Measurements from ENCODE around the gene PTPRN2. TPM values are rescaled to one million over a fixed set of nuclear protein-coding genes. Genes with fewer than 3 reads are reported as not detected.

The PTPRN2 gene
- total RNA-seq, 1 experiment from 2014 or later: 3.8 TPM

- no peaks in the 10 kb centered on the region for H3K36me3 ChIP-seq
Measured at GRCh38 chr7:158249692-158250091, 337.9 kb downstream of the PTPRN2 start.

GRCh38 chr7:158248816-158249215 is 338.8 kb downstream of the PTPRN2 start:
- Histone ChIP-seq H3K9me3 (replicated peaks) (no peaks in the 10 kb centered on the region), H3K27ac (no peak overlapping the region), H3K36me3 (no peaks in the 10 kb centered on the region), H3K4me1 (no peaks in the 10 kb centered on the region), H3K27me3 (no peaks in the 10 kb centered on the region), H3K4me3 (no peak overlapping the region)
- no peak for DNase-seq

More at GRCh38 chr7:158249692-158250091, 337.9 kb downstream of the PTPRN2 start:
- Histone ChIP-seq H3K9me3 (replicated peaks) (no peaks in the 10 kb centered on the region), H3K4me3 (no peak overlapping the region), H3K4me1 (no peaks in the 10 kb centered on the region), H3K27ac (no peak overlapping the region), H3K27me3 (no peaks in the 10 kb centered on the region)
- no peak for DNase-seq

GRCh38 chr7:158247758-158248487 is 339.7 kb downstream of the PTPRN2 start:
- no peak overlapping the region for H3K4me3 ChIP-seq
- no peak overlapping the region for H3K27ac ChIP-seq
- no peaks in the 10 kb centered on the region for H3K27me3 ChIP-seq
- no peaks in the 10 kb centered on the region for H3K4me1 ChIP-seq
- H3K9me3 ChIP-seq (replicated peaks): no peaks in the 10 kb centered on the region
- no peaks in the 10 kb centered on the region for H3K36me3 ChIP-seq
- no peak for DNase-seq

- Histone ChIP-seq H3K4me3 (no peak overlapping the region), H3K4me1 (no peaks in the 10 kb centered on the region), H3K27ac (no peak overlapping the region), H3K27me3 (peaks cover 4% of the 10 kb centered on the region), H3K9me3 (replicated peaks) (no peaks in the 10 kb centered on the region), H3K36me3 (no peaks in the 10 kb centered on the region)
- DNase-seq: no peak
Measured at GRCh38 chr7:158246960-158247673, 340.5 kb downstream of the PTPRN2 start.

GRCh38 chr7:158246272-158246959 is 341.2 kb downstream of the PTPRN2 start:
- Histone ChIP-seq H3K4me3 (no peak overlapping the region), H3K27me3 (peaks cover 4% of the 10 kb centered on the region), H3K36me3 (no peaks in the 10 kb centered on the region), H3K9me3 (replicated peaks) (no peaks in the 10 kb centered on the region), H3K4me1 (no peaks in the 10 kb centered on the region), H3K27ac (no peak overlapping the region)
- no peak for DNase-seq

GRCh38 chr7:158245724-158246041 is 341.9 kb downstream of the PTPRN2 start:
- Histone ChIP-seq H3K36me3 (no peaks in the 10 kb centered on the region), H3K27ac (no peak overlapping the region), H3K4me3 (no peak overlapping the region), H3K27me3 (peaks cover 5% of the 10 kb centered on the region), H3K9me3 (replicated peaks) (no peaks in the 10 kb centered on the region), H3K4me1 (no peaks in the 10 kb centered on the region)
- no peak for DNase-seq

- Histone ChIP-seq H3K4me3 (no peak overlapping the region), H3K9me3 (replicated peaks) (no peaks in the 10 kb centered on the region), H3K4me1 (no peaks in the 10 kb centered on the region), H3K27ac (no peak overlapping the region), H3K27me3 (peaks cover 8% of the 10 kb centered on the region), H3K36me3 (no peaks in the 10 kb centered on the region)
- DNase-seq: no peak
Measured at GRCh38 chr7:158244873-158245723, 342.5 kb downstream of the PTPRN2 start.

GRCh38 chr7:158244430-158244829 is 343.2 kb downstream of the PTPRN2 start:
- Histone ChIP-seq H3K27me3 (peaks cover 14% of the 10 kb centered on the region), H3K9me3 (replicated peaks) (no peaks in the 10 kb centered on the region), H3K27ac (no peak overlapping the region), H3K4me3 (no peak overlapping the region), H3K4me1 (no peaks in the 10 kb centered on the region), H3K36me3 (no peaks in the 10 kb centered on the region)
- no peak for DNase-seq

- H3K9me3 ChIP-seq (replicated peaks): no peaks in the 10 kb centered on the region
Measured at GRCh38 chr7:158241919-158242318, 345.7 kb downstream of the PTPRN2 start.

GRCh38 chr7:158240801-158241200 is 346.8 kb downstream of the PTPRN2 start:
- Histone ChIP-seq H3K36me3 (no peaks in the 10 kb centered on the region), H3K27ac (no peak overlapping the region), H3K4me3 (no peak overlapping the region), H3K4me1 (no peaks in the 10 kb centered on the region; the same call in 1 of the 2 replicates), H3K27me3 (peaks cover 18% of the 10 kb centered on the region), H3K9me3 (replicated peaks) (no peaks in the 10 kb centered on the region)
- DNase-seq: no peak

More at GRCh38 chr7:158241919-158242318, 345.7 kb downstream of the PTPRN2 start:
- DNase-seq: no peak
- H3K27ac ChIP-seq: no peak overlapping the region
- H3K4me1 ChIP-seq: no peaks in the 10 kb centered on the region; the same call in 1 of the 2 replicates
- no peaks in the 10 kb centered on the region for H3K36me3 ChIP-seq
- peaks cover 18% of the 10 kb centered on the region for H3K27me3 ChIP-seq
- H3K4me3 ChIP-seq: no peak overlapping the region

- H3K9me3 ChIP-seq (replicated peaks): no peaks in the 10 kb centered on the region
Measured at GRCh38 chr7:158239290-158239981, 348.2 kb downstream of the PTPRN2 start.

GRCh38 chr7:158238616-158239289 is 348.9 kb downstream of the PTPRN2 start:
- Histone ChIP-seq H3K36me3 (no peaks in the 10 kb centered on the region), H3K27ac (no peak overlapping the region), H3K9me3 (replicated peaks) (0 out of 2 replicates have a peak, but pooled peaks cover 2% of the 10 kb centered on the region), H3K4me3 (no peak overlapping the region), H3K27me3 (peaks cover 21% of the 10 kb centered on the region), H3K4me1 (no peaks in the 10 kb centered on the region; the same call in 1 of the 2 replicates)
- DNase-seq: no peak

More at GRCh38 chr7:158239290-158239981, 348.2 kb downstream of the PTPRN2 start:
- Histone ChIP-seq H3K27ac (no peak overlapping the region), H3K27me3 (peaks cover 21% of the 10 kb centered on the region), H3K4me3 (no peak overlapping the region), H3K36me3 (no peaks in the 10 kb centered on the region), H3K4me1 (no peaks in the 10 kb centered on the region; the same call in 1 of the 2 replicates)
- peak in 1 of 2 experiments; percentile 20 for DNase-seq

- peak; percentile 32 to 57 for DNase-seq
- no peak overlapping the region for H3K4me3 ChIP-seq
- peaks cover 20% of the 10 kb centered on the region for H3K27me3 ChIP-seq
- H3K4me1 ChIP-seq: no peaks in the 10 kb centered on the region; the same call in 1 of the 2 replicates
- no peak overlapping the region for H3K27ac ChIP-seq
- H3K9me3 ChIP-seq (replicated peaks): 0 out of 2 replicates have a peak, but pooled peaks cover 3% of the 10 kb centered on the region
- no peaks in the 10 kb centered on the region for H3K36me3 ChIP-seq
Measured at GRCh38 chr7:158237672-158238335, 349.8 kb downstream of the PTPRN2 start.
